Measurements from ENCODE around the gene MINDY2. TPM values are rescaled to one million over a fixed set of nuclear protein-coding genes. Genes with fewer than 3 reads are reported as not detected.
A peak's percentile ranks its signal among the peaks of the same experiment; 100 is the strongest.
"Not testable (repeated sequence)": the region's sequence is repeated elsewhere in the genome, so short reads cannot be mapped to it uniquely, and the experiment has no call there.

Gene MINDY2
- total and polyA plus RNA-seq, 2 experiments from 2014 or later, result 36.3 to 47.9 TPM

GRCh38 chr15:58830556-58830955, 59.5 kb downstream of the MINDY2 start (continued):
- TF ChIP-seq ZNF331 (CRISPR knock-in tag; IDR thresholded peaks at IDR 0.05; ENCODE audit: low read depth) (no peak), EZH2phosphoT487 (IDR thresholded peaks at IDR 0.05; ENCODE audit: unreplicated experiment) (no peak), POLR2AphosphoS5 (IDR thresholded peaks at IDR 0.05; ENCODE audit: low read depth) (no peak)

DNA sequence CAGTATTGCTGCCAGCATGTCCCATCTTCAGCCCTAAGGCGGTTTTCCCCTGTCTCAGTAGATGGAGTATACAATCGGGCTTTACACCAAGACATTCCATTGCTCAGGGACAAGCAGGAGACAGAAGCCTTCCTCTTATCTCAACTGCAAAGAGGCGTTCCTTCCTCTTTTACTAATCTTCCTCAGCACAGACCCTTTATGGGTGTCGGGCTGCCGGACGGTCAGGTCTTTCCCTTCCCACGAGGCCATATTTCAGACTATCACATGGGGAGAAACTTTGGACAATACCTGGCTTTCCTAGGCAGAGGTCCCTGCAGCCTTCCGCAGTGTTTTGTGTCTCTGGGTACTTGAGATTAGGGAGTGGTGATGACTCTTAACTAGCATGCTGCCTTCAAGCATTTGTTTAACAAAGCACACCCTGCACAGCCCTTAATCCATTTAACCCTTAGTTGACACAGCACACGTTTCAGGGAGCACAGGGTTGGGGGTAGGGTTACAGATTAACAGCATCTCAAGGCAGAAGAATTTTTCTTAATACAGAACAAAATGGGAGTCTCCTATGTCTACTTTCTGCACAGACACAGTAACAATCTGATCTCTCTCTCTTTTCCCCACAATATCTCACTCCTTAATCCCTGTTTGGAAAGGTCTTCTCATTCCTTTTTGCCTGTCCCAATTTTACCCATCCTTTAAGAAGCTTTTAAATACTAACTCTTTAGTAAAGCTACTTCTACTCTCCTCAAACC, 62.8 kb downstream of the MINDY2 start:
- Mint-ChIP-seq H3K36me3 (ENCODE audit: low read depth) (peaks cover 13% of the 10 kb centered on the region; the same call in 2 of the 3 replicates), H3K27ac (peak overlapping the region; percentile 97), H3K4me3 (peak overlapping the region; percentile 73), H3K4me1 (peaks cover 33% of the 10 kb centered on the region)
- H3K4me2 ChIP-seq, result peak overlapping the region; percentile 75
- H2AFZ ChIP-seq; H3K27me3 ChIP-seq (ENCODE audit: insufficient read depth); H3K79me2 ChIP-seq (replicated peaks; ENCODE audit: insufficient read depth); H4K20me1 ChIP-seq (replicated peaks; ENCODE audit: insufficient read depth); H3K27me3 Mint-ChIP-seq (ENCODE audit: insufficient read depth, low read depth, poor library complexity); H3K9me3 Mint-ChIP-seq; H3K9me2 ChIP-seq (ENCODE audit: insufficient read depth); H3F3A ChIP-seq (replicated peaks; ENCODE audit: low read depth); H3K36me3 ChIP-seq (ENCODE audit: insufficient read depth): not testable (repeated sequence)
- TF ChIP-seq CREB1 (CRISPR knock-in tag; IDR thresholded peaks at IDR 0.05; ENCODE audit: low read depth), result peak; percentile 67; the same call in 1 of the 2 replicates
- ATAC-seq, result peak; percentile 55
- peaks cover 30% of the 10 kb centered on the region for H3K4me1 ChIP-seq (ENCODE audit: insufficient read depth)
- peak overlapping the region; percentile 84; the same call in 1 of the 2 replicates for H3K27ac ChIP-seq (ENCODE audit: low read depth)
- peak; percentile 66 for DNase-seq (ENCODE audit: low spot score)
- peak overlapping the region; percentile 31 for H3K4me3 ChIP-seq

- Mint-ChIP-seq H3K4me3 (no peak overlapping the region), H3K36me3 (ENCODE audit: low read depth) (peaks cover 18% of the 10 kb centered on the region; the same call in 2 of the 3 replicates), H3K4me1 (peaks cover 9% of the 10 kb centered on the region), H3K27ac (no peak overlapping the region), H3K9me3 (no peaks in the 10 kb centered on the region), H3K27me3 (ENCODE audit: insufficient read depth, low read depth, poor library complexity) (peaks cover 6% of the 10 kb centered on the region)
- DNase-seq (ENCODE audit: low spot score), result peak; percentile 54
- Histone ChIP-seq H3K36me3 (ENCODE audit: insufficient read depth) (no peaks in the 10 kb centered on the region), H3K79me2 (replicated peaks; ENCODE audit: insufficient read depth) (no peaks in the 10 kb centered on the region), H3K9me2 (ENCODE audit: insufficient read depth) (no peaks in the 10 kb centered on the region), H4K20me1 (replicated peaks; ENCODE audit: insufficient read depth) (no peaks in the 10 kb centered on the region), H3K27ac (ENCODE audit: low read depth) (no peak overlapping the region), H3K4me3 (no peak overlapping the region), H3K27me3 (ENCODE audit: insufficient read depth) (no peaks in the 10 kb centered on the region), H3F3A (replicated peaks; ENCODE audit: low read depth) (no peaks in the 10 kb centered on the region), H3K4me2 (no peak overlapping the region), H2AFZ (no peak overlapping the region), H3K4me1 (ENCODE audit: insufficient read depth) (peaks cover 8% of the 10 kb centered on the region)
- peak; percentile 82 for ATAC-seq
- no peak for TF ChIP-seq POLR2AphosphoS5 (IDR thresholded peaks at IDR 0.05; ENCODE audit: low read depth)
- peak; percentile 58 to 60 for TF ChIP-seq CTCF (conservative IDR thresholded peaks at IDR 0.05; ENCODE audit: low read depth in 2 of 2)
Observed at GRCh38 chr15:58839485-58839884, 68.4 kb downstream of the MINDY2 start.

DNA sequence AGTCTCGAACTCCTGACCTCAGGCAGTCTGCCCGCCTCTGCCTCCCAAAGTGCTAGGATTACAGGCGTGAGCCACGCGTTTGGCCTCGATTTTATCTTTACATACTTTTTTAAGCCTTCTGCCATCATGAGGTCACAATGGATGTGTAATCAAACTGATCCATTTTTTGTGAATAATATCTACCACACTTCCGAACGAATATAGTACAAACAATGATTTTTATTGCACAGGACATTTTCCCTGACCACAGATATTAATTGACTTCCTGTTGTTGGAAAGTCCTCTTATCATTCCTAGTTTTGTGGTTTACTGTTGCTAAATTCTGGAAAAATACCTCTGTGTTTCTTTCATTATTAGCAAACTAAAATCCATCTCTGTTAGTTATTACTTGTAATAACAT, 68.9 kb downstream of the MINDY2 start:
- Mint-ChIP-seq H3K27ac (no peak overlapping the region), H3K36me3 (ENCODE audit: low read depth) (peaks cover 21% of the 10 kb centered on the region; the same call in 2 of the 3 replicates), H3K4me3 (no peak overlapping the region), H3K27me3 (ENCODE audit: insufficient read depth, low read depth, poor library complexity) (peaks cover 6% of the 10 kb centered on the region), H3K9me3 (no peaks in the 10 kb centered on the region), H3K4me1 (peaks cover 4% of the 10 kb centered on the region; the same call in 2 of the 3 replicates)
- no peaks in the 10 kb centered on the region for H3K79me2 ChIP-seq (replicated peaks; ENCODE audit: insufficient read depth)
- H3K4me3 ChIP-seq, result no peak overlapping the region
- H4K20me1 ChIP-seq (replicated peaks; ENCODE audit: insufficient read depth), result no peaks in the 10 kb centered on the region
- H3K27me3 ChIP-seq (ENCODE audit: insufficient read depth), result no peaks in the 10 kb centered on the region
- H3K4me1 ChIP-seq (ENCODE audit: insufficient read depth), result peaks cover 2% of the 10 kb centered on the region
- H2AFZ ChIP-seq, result no peak overlapping the region
- H3K36me3 ChIP-seq (ENCODE audit: insufficient read depth), result no peaks in the 10 kb centered on the region
- ATAC-seq, result no peak
- H3K9me2 ChIP-seq (ENCODE audit: insufficient read depth), result no peaks in the 10 kb centered on the region
- H3K4me2 ChIP-seq, result no peak overlapping the region
- DNase-seq (ENCODE audit: low spot score), result no peak
- H3K27ac ChIP-seq (ENCODE audit: low read depth), result no peak overlapping the region
- 0 out of 2 replicates have a peak, but pooled peaks cover under 1% of the 10 kb centered on the region for H3F3A ChIP-seq (replicated peaks; ENCODE audit: low read depth)
- TF ChIP-seq CTCF (conservative IDR thresholded peaks at IDR 0.05; ENCODE audit: low read depth in 2 of 2) (no peak), ETS1 (IDR thresholded peaks at IDR 0.05) (no peak), ZNF331 (CRISPR knock-in tag; IDR thresholded peaks at IDR 0.05; ENCODE audit: low read depth) (no peak), REST (IDR thresholded peaks at IDR 0.05; ENCODE audit: unreplicated experiment) (no peak)
